ENCODE results near the gene ACRV1.

ACRV1 gene

DNA sequence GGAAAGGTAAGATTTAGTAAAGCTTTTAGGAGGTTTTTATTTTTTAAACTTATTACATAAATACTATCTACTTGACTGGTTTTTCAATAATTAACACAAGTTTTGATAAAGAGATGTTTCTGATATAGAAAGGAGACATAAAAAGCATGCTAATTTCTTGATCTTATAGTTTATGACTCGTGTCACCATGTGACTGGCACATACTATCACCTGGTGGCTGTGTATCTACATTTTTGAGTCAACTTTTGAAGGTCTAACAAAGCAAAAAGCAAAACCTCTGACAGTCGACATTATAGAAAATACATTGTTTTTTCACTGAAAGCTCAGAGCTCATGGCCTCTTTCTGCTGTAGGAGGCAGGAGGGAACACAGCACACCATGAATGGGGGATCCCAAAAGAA lies 810 bp downstream of the ACRV1 start:
- TF ChIP-seq, protein P1, sequence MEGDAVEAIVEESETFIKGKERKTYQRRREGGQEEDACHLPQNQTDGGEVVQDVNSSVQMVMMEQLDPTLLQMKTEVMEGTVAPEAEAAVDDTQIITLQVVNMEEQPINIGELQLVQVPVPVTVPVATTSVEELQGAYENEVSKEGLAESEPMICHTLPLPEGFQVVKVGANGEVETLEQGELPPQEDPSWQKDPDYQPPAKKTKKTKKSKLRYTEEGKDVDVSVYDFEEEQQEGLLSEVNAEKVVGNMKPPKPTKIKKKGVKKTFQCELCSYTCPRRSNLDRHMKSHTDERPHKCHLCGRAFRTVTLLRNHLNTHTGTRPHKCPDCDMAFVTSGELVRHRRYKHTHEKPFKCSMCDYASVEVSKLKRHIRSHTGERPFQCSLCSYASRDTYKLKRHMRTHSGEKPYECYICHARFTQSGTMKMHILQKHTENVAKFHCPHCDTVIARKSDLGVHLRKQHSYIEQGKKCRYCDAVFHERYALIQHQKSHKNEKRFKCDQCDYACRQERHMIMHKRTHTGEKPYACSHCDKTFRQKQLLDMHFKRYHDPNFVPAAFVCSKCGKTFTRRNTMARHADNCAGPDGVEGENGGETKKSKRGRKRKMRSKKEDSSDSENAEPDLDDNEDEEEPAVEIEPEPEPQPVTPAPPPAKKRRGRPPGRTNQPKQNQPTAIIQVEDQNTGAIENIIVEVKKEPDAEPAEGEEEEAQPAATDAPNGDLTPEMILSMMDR (IDR thresholded peaks at IDR 0.05; ENCODE audit: control insufficient read depth, insufficient read depth, low read depth, low read length, missing control alignments) = no peak
- H3K4me3 ChIP-seq (ENCODE audit: control insufficient read depth, low read depth, low read length) = no peak overlapping the region
- DNase-seq (ENCODE audit: low read depth) = no peak

DNA sequence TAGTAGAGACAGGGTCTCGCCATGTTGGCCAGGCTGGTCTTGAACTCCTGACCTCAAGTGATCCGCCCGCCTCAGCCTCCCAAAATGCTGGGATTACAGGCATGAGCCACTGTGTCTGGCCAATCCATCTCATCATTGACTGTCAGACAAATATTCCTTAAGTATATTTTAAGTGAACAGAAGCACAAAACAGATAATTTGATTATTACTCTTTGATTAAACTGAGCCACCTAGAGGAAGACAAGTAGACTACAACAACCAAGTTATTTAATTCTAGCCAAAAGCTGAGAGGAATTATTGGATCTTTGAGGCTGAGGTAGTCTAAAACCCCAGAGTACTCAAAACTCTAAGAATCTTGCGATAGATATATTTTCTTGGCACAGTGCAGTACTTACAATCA lies 1.2 kb downstream of the ACRV1 start:
- no peak overlapping the region for H3K4me3 ChIP-seq (ENCODE audit: control insufficient read depth, low read depth, low read length)
- TF ChIP-seq, protein P1 (IDR thresholded peaks at IDR 0.05; ENCODE audit: control insufficient read depth, insufficient read depth, low read depth, low read length, missing control alignments) = peak; percentile 13

DNA sequence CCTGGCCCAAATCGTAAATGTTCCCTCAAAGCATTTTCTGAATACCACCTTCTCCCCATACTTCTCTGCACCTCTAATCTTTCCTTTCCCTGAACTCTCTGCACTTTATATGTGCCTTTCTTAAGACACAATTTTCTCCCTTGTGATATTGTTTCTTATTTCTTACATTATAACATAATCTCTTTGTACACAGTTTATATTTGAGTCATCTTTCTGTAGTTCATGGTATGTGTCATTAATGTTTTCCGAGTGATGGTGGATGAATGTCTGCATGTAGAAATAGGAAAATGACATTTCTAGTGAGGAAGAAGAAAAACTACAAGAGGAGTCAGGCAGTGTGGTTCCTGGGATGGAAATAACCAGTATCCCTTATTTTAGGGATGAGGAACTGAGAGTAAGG lies 5.5 kb downstream of the ACRV1 start:
- TF ChIP-seq, protein P1 (IDR thresholded peaks at IDR 0.05; ENCODE audit: control insufficient read depth, insufficient read depth, low read depth, low read length, missing control alignments) = no peak
- H3K4me3 ChIP-seq (ENCODE audit: control insufficient read depth, low read depth, low read length) = no peak overlapping the region
- DNase-seq (ENCODE audit: low read depth) = no peak

More for the DNA sequence above, 1.2 kb downstream of the ACRV1 start:
- no peak for DNase-seq (ENCODE audit: low read depth)

DNA sequence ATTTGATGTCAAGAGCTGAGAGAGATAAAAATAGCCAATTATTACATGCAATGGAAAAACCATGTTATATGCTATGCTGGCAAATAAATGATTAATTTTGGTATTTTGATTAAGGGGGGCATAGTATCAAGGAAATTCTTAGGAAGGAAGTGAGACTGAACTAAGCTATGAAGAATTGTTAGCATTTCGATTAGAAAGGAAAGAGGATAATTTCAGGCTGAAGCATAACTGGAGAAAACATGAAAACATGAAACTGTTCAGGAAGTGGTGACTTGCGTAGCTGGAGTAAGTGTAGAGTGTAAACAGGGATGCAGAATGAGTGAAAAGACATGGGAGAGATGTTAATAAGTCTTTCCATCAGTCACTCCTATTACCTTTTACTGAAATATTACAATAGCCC lies 6.4 kb downstream of the ACRV1 start:
- TF ChIP-seq, protein P1 (IDR thresholded peaks at IDR 0.05; ENCODE audit: control insufficient read depth, insufficient read depth, low read depth, low read length, missing control alignments) = no peak
- H3K4me3 ChIP-seq (ENCODE audit: control insufficient read depth, low read depth, low read length) = no peak overlapping the region
- DNase-seq (ENCODE audit: low read depth) = no peak

DNA sequence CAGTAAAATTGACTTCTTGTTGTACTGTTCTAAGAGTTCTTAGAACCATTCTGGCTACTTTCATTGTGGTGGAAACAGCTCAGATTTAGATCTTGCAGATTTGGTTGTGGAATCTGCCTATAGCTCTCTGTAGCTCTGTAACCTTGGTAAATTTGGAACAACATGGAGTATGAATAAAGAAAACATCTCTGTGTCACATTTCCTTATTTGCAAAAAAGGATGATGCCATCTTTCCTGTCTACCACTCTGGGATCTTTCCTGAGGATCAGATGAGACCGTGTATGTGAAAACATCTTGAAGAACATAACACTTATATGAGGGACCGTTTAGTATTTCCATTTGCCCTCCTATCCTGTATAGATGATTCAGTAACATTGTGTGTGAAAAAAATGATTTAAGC lies 9.1 kb downstream of the ACRV1 start:
- TF ChIP-seq, protein P1 (IDR thresholded peaks at IDR 0.05; ENCODE audit: control insufficient read depth, insufficient read depth, low read depth, low read length, missing control alignments) = no peak
- DNase-seq (ENCODE audit: low read depth) = no peak
- no peak overlapping the region for H3K4me3 ChIP-seq (ENCODE audit: control insufficient read depth, low read depth, low read length)

DNA sequence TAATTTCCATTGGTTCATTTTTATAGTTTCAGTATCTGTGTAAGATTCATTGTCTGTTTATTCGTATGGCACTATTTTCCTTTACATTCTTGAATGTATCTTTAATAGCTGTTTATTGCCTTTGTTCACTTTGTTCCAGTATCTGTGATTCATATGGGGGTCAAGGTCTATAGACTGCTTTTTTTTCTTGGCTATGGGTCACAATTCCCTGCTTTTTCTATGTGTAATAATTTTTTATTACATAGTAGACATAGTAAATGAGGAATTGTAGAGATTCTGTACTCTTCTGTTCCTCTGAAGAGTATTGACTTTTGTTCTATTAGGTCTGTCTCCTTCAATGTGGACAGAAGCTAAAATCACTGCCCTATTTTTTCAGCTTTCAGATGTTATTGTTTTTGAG lies 10.5 kb downstream of the ACRV1 start:
- DNase-seq (ENCODE audit: low read depth) = no peak
- no peak overlapping the region for H3K4me3 ChIP-seq (ENCODE audit: control insufficient read depth, low read depth, low read length)
- TF ChIP-seq, protein P1 (IDR thresholded peaks at IDR 0.05; ENCODE audit: control insufficient read depth, insufficient read depth, low read depth, low read length, missing control alignments) = no peak

DNA sequence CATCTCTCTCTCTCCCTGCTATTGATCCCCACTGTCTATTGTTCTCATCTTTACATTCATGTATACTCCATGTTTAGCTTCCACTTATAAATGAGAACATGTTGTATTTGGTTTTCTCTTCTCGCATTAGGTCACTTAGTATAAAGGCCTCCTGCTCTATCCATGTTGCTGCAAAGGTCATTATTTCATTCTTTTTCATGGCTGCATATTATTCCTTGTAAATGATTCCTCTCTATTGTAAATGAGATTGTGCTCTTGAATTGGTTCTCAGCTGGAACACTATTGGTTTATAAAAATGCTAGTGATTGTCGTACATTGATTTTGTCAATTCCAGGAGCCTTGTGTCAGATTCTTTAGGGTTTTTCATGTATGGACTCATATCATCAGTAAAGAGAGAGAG lies 13.5 kb downstream of the ACRV1 start:
- no peak for DNase-seq (ENCODE audit: low read depth)
- no peak overlapping the region for H3K4me3 ChIP-seq (ENCODE audit: control insufficient read depth, low read depth, low read length)
- TF ChIP-seq, protein P1 (IDR thresholded peaks at IDR 0.05; ENCODE audit: control insufficient read depth, insufficient read depth, low read depth, low read length, missing control alignments) = no peak
